ENCODE measurements around the gene PSMD1. TPM values are rescaled to one million over a fixed set of nuclear protein-coding genes. Genes with fewer than 3 reads are reported as not detected.
"Not testable (repeated sequence)": the region's sequence is repeated elsewhere in the genome, so short reads cannot be mapped to it uniquely, and the experiment has no call there.

Gene PSMD1
- polyA plus RNA-seq, 1 donor: 79.0 TPM

GRCh38 chr2:231185050-231185725 is 128.5 kb downstream of the PSMD1 start:
- no peak for DNase-seq (ENCODE audit: low read depth)

DNA sequence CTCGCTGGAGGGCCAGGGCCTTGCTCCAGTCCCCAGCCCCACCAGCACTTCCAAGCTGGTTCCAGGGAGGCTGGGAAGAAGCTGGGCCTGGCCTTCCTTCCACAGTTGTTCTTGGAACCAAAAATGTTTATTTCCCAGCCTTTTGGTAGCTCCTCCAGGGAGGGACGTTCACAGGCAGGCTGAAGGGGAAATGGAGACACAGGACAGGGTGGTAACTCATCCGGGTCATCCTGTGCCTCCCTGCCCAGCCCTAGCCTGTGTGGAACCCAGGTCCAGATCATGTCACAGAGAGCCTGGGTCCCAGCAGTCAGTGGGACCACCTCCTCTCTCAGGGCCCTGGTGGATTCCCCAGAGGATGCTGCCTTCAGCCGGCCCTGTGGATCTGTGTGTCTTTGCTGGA is 129.2 kb downstream of the PSMD1 start:
- DNase-seq (ENCODE audit: low read depth): no peak

GRCh38 chr2:231186325-231186724 is 129.7 kb downstream of the PSMD1 start:
- no peak for DNase-seq (ENCODE audit: low read depth)

DNA sequence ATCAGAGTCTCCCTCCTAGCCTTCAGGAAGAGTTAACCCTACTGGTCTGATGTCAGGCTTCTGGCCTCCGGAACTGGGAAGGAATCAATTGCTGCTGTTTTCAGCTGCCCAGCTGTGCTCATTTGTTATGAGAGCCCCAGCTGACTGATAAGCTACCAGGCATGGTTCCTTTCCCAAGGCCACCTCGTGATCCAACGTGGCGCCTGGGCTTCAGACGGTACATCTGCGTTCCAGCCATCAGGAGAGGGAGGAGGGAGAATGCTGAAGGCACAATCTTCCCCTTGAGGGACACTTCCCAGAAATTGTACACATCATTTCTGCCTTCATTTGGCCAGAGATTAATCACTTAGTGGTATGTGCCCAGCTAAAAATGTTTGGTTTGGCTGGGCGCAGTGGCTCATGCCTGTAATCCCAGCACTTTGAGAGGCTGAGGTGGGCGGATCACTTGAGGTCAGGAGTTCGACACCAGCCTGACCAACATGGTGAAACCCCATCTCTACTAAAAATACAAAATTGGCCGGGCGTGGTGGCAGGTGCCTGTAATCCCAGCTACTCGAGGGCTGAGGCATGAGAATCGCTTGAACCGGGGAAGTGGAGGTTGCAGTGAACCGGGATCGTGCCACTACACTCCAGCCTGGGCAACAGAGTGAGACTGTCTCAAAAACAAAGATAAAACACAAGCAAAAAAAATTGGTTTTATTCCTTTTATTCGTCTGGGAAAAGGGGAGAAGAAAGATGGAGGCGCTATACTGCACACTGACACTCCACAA is 131.3 kb downstream of the PSMD1 start:
- DNase-seq (ENCODE audit: low read depth): no peak

DNA sequence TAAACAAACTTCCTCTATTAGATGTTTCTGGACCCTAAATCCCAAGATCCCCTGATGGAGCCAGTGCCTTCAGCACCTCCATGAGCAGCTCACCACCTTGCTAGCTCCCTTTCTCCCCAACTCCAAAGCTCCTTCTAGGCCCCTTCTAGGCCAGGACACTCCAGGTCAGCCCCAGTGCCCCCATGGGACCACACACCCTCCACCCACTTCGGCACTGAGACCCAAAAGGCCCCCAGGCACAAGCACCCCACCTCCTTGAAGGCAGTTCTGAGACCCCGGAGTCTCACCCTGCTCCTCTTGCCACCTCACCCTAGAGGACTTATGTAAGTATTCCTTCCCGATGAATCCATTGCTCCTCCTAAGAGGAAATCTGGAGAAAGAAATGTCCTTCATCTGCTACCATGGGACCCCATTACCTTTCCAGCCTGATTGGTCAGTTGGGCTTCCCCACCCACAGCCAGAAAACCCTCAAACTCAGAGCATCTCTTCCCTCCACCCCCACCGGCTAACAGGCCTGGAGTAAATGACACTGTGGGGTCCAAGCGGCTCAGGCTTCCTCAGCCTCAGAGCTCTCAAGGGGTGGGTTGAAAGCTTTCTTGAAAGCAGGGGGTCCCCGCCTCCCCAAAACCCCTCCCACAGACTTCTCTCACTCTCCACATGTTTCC is 132.0 kb downstream of the PSMD1 start:
- DNase-seq (ENCODE audit: low read depth): no peak

GRCh38 chr2:231189171-231189530 is 132.5 kb downstream of the PSMD1 start:
- no peak for DNase-seq (ENCODE audit: low read depth)

GRCh38 chr2:231189571-231190495 is 133.2 kb downstream of the PSMD1 start:
- DNase-seq (ENCODE audit: low read depth): no peak

DNA sequence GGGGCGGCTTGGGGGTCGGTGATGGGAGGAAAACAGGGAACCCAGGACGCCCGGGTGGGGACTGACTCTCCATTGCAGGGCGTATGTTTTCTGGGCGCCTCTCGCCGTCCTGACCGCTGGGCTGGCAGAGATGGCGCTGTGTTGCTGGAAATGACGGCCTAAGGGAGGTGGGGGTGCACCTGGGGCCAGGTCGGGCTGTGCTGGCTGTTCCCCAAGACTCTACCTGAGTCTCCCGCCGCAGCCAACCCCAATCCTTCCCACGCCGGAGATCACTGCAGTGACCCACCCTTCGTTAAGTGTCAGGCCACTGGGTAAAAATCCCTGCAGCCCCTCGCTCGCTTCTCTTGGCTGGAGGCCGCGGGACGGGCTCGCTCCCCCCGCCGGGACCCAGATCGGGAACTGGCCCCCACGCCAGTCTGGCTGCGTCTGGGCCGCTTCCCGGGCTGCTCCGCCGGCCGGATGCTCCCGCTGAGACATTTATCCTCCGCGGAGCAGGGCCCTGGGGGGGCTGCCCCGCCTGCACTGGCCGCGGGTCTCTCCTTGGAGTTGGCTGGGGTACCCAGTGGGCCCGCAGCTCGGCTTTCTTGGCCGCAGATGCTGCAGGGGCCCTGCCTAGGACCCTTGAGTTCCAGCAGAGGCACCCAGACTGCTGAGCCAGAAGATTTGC is 134.0 kb downstream of the PSMD1 start:
- no peak for DNase-seq (ENCODE audit: low read depth)

DNA sequence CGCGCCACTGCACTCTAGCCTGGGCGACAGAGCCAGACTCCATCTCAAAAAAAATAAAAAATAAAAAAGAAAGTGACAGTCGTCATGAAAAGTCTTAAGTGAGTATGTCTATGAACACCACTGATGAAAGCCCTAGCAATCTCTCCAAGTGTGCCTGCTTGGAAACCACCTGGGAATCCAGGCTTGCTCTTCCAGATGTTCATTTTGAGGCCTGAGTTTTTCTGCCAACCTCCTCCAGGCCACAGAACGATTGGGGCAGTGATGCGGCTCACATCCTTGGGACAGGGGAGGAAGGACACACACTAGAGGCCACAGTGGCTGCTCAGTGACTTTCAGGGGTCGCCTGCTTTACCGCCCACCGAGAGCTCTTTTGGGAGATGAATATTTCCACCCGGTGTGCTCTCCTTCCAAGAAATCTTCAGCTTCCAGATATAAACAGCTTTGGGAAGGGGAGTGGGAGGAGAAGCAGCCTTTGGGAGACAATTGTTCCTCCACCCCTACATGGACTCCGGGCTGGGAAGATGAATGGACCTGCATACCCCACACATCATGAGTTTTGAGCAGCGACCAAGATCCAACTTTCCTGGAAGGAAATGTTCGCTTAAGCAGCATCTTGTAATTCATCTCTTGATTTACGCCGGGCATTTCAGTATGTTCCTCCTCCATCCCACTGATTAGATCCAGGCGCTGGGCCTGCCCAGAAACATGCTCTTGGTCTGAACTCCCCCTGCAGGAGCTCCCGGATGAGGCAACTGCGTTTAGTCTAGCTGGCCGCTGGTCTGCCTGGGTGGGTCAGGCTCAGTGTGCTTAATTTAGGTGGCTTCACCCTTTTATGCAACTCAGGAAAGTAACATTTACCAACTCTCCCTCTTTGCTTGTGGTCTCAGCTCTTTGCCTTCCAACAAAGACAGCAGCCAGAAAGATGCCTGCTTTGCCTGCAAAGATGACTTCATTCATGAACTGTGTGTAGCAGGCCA is 135.5 kb downstream of the PSMD1 start:
- peak; percentile 59 for DNase-seq (ENCODE audit: low read depth)

GRCh38 chr2:231193216-231193615 is 136.5 kb downstream of the PSMD1 start:
- no peak for DNase-seq (ENCODE audit: low read depth)

DNA sequence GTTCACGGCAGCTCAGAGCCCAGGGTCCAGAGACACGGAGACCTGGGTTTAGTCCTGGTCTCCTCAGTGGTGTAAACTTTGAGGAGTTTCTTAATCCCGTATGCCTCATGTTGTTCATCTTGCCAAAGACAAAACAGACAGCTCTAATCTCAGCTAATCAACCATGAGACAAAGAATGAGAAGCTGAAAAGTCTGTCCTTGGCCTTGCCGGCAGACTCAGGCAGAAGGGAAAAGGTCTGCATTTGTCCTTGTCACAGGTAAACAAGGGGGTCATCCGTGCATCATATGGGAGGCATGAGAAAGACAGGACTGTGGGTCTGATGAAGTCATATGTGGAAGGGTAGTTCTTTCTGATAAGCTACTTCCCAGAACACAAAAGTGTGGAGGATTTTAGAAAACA is 139.9 kb downstream of the PSMD1 start:
- no peak for DNase-seq (ENCODE audit: low read depth)

- DNase-seq (ENCODE audit: low read depth): not testable (repeated sequence)
These were observed 140.5 kb downstream of the PSMD1 start for GRCh38 chr2:231197196-231197595.

DNA sequence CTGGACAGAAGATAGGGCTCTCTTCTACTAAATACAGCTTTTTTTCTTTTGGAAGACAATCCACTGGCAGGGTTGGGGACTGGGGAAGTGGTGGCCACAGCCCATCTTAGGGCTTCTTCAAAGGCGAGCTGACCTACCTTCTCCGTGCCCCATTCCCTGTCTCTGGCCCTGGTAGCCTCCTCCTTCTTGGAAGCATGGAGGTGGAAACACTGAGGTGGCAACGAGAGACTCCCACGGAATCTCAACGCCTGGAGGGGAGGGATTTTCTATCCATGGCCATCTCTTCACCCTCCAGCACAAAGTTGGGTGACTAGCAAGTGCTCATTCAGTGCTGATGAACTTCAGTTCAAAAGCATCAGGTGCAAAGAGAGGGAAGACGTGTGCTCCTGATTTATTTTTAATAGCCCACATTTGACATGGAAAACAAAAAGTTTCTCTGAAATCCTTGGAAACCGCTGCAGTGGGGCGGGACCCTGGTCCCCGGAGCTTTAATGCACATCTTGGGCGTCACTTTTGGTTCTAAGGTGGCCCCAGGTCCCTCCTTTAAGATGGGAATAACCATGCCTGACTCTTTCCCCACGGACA is 141.1 kb downstream of the PSMD1 start:
- no peak for DNase-seq (ENCODE audit: low read depth)

DNA sequence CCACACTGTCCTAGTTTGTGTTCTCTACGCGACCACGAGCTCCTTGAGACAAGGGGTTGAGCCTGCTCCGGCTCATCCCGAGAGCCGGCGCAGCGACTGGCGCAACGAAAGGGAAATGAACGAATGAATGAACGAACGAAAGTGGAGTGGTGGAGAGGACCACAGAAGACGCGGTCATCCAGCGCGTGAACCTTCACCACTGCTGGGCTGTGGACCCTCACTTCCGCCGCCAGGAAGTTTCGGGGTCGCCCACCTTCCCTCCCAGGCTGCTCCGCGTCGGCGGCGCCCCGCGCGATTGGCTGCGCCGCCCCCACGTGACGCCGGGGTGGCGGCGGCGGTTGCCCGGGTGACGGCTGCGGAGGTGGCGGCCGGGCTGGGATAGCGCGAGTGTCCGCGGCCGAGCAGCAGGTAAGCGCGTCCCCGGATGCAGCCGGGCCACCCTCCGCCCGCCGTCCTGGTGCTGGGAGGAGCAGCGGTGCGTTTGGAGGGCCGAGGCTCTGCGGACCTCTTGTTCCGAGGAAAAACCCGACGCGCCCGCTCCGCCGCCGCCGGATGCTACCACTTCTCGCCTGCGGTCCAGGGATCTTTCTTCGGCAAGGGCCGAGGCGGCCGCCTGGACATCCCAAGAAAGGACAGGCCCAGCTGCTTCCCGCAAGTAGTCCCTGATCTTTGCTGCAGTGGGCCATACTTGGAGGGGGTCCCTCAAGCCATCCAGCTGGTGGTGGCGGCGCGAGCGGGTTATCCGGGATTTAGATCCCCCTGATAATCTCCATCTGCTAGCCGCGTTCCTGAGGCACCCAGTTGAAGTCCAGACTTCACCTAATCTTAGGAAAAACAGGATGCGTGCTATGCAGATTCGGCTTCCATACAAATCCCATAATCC is 141.9 kb downstream of the PSMD1 start, which contains the start of gene ARMC9:
Gene ARMC9 (plus strand): TSS at position 341 of the 883 bp plus-strand sequence. CDS start 7,608 bp downstream, outside the sequence.
- peak; percentile 41 for DNase-seq (ENCODE audit: low read depth)

GRCh38 chr2:231199219-231199618 is 142.6 kb downstream of the PSMD1 start:
- no peak for DNase-seq (ENCODE audit: low read depth)

- DNase-seq (ENCODE audit: low read depth): no peak
These were observed 144.3 kb downstream of the PSMD1 start for GRCh38 chr2:231200805-231201474.

GRCh38 chr2:231201475-231201814 is 144.8 kb downstream of the PSMD1 start:
- DNase-seq (ENCODE audit: low read depth): no peak

DNA sequence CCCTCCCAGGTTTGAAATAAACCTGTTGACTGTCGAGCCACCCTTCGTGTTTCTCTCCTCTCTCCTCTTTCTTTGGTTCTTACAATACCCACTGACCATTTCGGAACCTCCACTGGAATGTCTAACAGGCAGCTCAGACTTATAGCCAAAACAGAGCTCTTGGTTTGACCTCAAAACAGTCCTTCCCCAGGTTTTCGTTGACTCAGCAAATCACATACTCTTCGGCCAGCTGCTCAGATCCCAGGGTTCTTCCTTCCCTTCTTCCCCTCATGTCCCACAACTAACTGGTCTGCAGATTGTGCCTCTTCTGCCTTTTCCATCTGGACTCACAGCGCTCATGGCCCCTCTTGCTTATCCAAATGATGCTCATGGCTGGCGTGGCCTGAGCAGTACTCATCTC is 146.4 kb downstream of the PSMD1 start:
- no peak for DNase-seq (ENCODE audit: low read depth)

Measured in forelimb muscle (tissue), 1 donor.